SKM-1 (cell line): ENCODE measurements around the gene CMTM1.

Experiments used
- DNase-seq: peaks from one replicate; lab custom pipeline; 2025; ENCODE audit not compliant: unreplicated experiment; lab: John Stamatoyannopoulos, UW

CMTM1 gene

GRCh38 chr16:66538910-66539309 lies 27.3 kb upstream of the CMTM1 start:
- no peak for DNase-seq

GRCh38 chr16:66539623-66540469 lies 26.4 kb upstream of the CMTM1 start:
- DNase-seq, result no peak

- no peak for DNase-seq
Observed at GRCh38 chr16:66541388-66542355, 24.6 kb upstream of the CMTM1 start.

- DNase-seq, result no peak
Observed at GRCh38 chr16:66542396-66542795, 23.8 kb upstream of the CMTM1 start.

GRCh38 chr16:66543541-66543940 lies 22.7 kb upstream of the CMTM1 start:
- no peak for DNase-seq

- no peak for DNase-seq
Observed at GRCh38 chr16:66544016-66544757, 22.1 kb upstream of the CMTM1 start.

- no peak for DNase-seq
Observed at GRCh38 chr16:66547101-66547989, 18.9 kb upstream of the CMTM1 start.

- no peak for DNase-seq
Observed at GRCh38 chr16:66548068-66548467, 18.2 kb upstream of the CMTM1 start.

GRCh38 chr16:66548868-66549267 lies 17.4 kb upstream of the CMTM1 start:
- DNase-seq, result no peak

- DNase-seq, result no peak
Observed at GRCh38 chr16:66549284-66550131, 16.7 kb upstream of the CMTM1 start, which contains the start of gene TK2. Gene TK2 (minus strand): TSS chr16:66550122. CDS start chr16:66550061, 61 bp downstream.

- DNase-seq, result peak; percentile 70
Observed at GRCh38 chr16:66551348-66551759, 14.9 kb upstream of the CMTM1 start.

GRCh38 chr16:66551788-66552285 lies 14.4 kb upstream of the CMTM1 start:
- no peak for DNase-seq

- DNase-seq, result peak; percentile 89
Observed at GRCh38 chr16:66552286-66553177, 13.7 kb upstream of the CMTM1 start, which contains the start of gene CKLF. Gene CKLF (plus strand): TSS chr16:66552576. CDS start chr16:66552716, 140 bp downstream.

GRCh38 chr16:66553223-66553622 lies 13.0 kb upstream of the CMTM1 start:
- DNase-seq, result no peak

- no peak for DNase-seq
Observed at GRCh38 chr16:66554021-66554420, 12.2 kb upstream of the CMTM1 start.

GRCh38 chr16:66554495-66554894 lies 11.7 kb upstream of the CMTM1 start:
- no peak for DNase-seq

GRCh38 chr16:66560107-66560506 lies 6.1 kb upstream of the CMTM1 start:
- DNase-seq, result no peak
